GM23338 (cell line): ENCODE measurements around the gene DMWD. TPM values are rescaled to one million over a fixed set of nuclear protein-coding genes. Genes with fewer than 3 reads are reported as not detected.

Experiments used
- ATAC-seq: fragments of 200-7000 bp; cut with Tn5 transposase; 3 replicates; pipeline ENCODE4 v1.9.1; 2020
- DNase-seq: peaks from one replicate; pipeline ENCODE4 v3.0.0-alpha.2; 2015; ENCODE audit warnings: low spot score
- H2AFZ ChIP-seq: fragments of 200-600 bp; sonication (generic); 2 replicates; pipeline ENCODE4 v1.8.0; 2016; ENCODE audit warnings: antibody characterized with exemption, mild to moderate bottlenecking, moderate library complexity
- H3F3A ChIP-seq: fragments of 200-600 bp; sonication (generic); replicated peaks from 2 replicates; pipeline ENCODE4 v1.8.0; 2017; ENCODE audit warnings: antibody characterized with exemption, mixed run types, low read depth
- H3K27ac ChIP-seq: fragments of 200-600 bp; sonication (generic); 2 replicates; pipeline ENCODE4 v1.6.1; 2016; ENCODE audit warnings: low read depth
- H3K27me3 ChIP-seq: fragments of 200-600 bp; sonication (generic); 2 replicates; pipeline ENCODE4 v1.8.0; 2016; ENCODE audit warnings: mild to moderate bottlenecking, mixed run types, moderate library complexity; ENCODE audit not compliant: insufficient read depth
- H3K36me3 ChIP-seq: fragments of 200-600 bp; sonication (generic); 2 replicates; pipeline ENCODE4 v1.8.0; 2016; ENCODE audit warnings: mild to moderate bottlenecking; ENCODE audit not compliant: insufficient read depth
- H3K4me1 ChIP-seq: fragments of 200-600 bp; sonication (generic); 2 replicates; pipeline ENCODE4 v1.8.0; 2016; ENCODE audit warnings: mild to moderate bottlenecking, moderate library complexity; ENCODE audit not compliant: insufficient read depth
- H3K4me2 ChIP-seq: fragments of 200-600 bp; sonication (generic); 2 replicates; pipeline ENCODE4 v1.7.1; 2017; ENCODE audit warnings: mixed run types
- H3K4me3 ChIP-seq: fragments of 200-600 bp; sonication (generic); 2 replicates; pipeline ENCODE4 v1.6.1; 2016; ENCODE audit warnings: mixed run types
- H3K79me2 ChIP-seq: fragments of 200-600 bp; sonication (generic); replicated peaks from 2 replicates; pipeline ENCODE4 v1.8.0; 2017; ENCODE audit warnings: mild to moderate bottlenecking; ENCODE audit not compliant: insufficient read depth
- H3K9me2 ChIP-seq: fragments of 200-600 bp; sonication (generic); 2 replicates; pipeline ENCODE4 v1.8.0; 2017; ENCODE audit not compliant: insufficient read depth
- H4K20me1 ChIP-seq: fragments of 200-600 bp; sonication (generic); replicated peaks from 2 replicates; pipeline ENCODE4 v1.8.0; 2017; ENCODE audit warnings: mild to moderate bottlenecking; ENCODE audit not compliant: insufficient read depth
- H3K27ac Mint-ChIP-seq: 2 replicates; pipeline ENCODE4 v1.8.0; 2020; ENCODE audit warnings: inconsistent platforms, mild to moderate bottlenecking, moderate library complexity, mixed read lengths
- H3K27me3 Mint-ChIP-seq: 3 replicates; pipeline ENCODE4 v1.8.0; 2022; ENCODE audit warnings: low read depth, mild to moderate bottlenecking, moderate library complexity, mixed read lengths, inconsistent platforms; ENCODE audit not compliant: insufficient read depth, poor library complexity
- H3K36me3 Mint-ChIP-seq: 3 replicates; pipeline ENCODE4 v1.8.0; 2021; ENCODE audit warnings: low read depth, mild to moderate bottlenecking, inconsistent platforms, moderate library complexity, mixed read lengths
- H3K4me1 Mint-ChIP-seq: 3 replicates; pipeline ENCODE4 v1.8.0; 2020; ENCODE audit warnings: mild to moderate bottlenecking, inconsistent platforms, mixed read lengths
- H3K4me3 Mint-ChIP-seq: 3 replicates; pipeline ENCODE4 v1.8.0; 2021; ENCODE audit warnings: moderate library complexity, mild to moderate bottlenecking, inconsistent platforms, mixed read lengths
- H3K9me3 Mint-ChIP-seq: 3 replicates; pipeline ENCODE4 v1.8.0; 2020; ENCODE audit warnings: moderate library complexity, mild to moderate bottlenecking, inconsistent platforms, mixed read lengths
- CREB1 ChIP-seq: fragments of 250-450 bp; sonication (Bioruptor Pico); IDR thresholded peaks from 2 replicates; pipeline ENCODE4 v1.5.0; 2020; ENCODE audit warnings: low read depth, mild to moderate bottlenecking, moderate library complexity
- CTCF ChIP-seq, 2 experiments: fragments of 200-600 bp in 1 of 2; sonication (generic) in 1 of 2; conservative IDR thresholded peaks; 2 replicates each; pipeline versions ENCODE4 v1.5.1 to v1.6.1; 2016 to 2017; ENCODE audit warnings: antibody characterized with exemption in 2 of 2, low read depth in 2 of 2, mild to moderate bottlenecking in 2 of 2, moderate library complexity in 1 of 2
- EZH2 ChIP-seq: fragments of 200-600 bp; sonication (generic); IDR thresholded peaks from one replicate; pipeline ENCODE4 v1.8.0; 2017; ENCODE audit warnings: antibody characterized with exemption, mild to moderate bottlenecking, low read depth; ENCODE audit not compliant: unreplicated experiment
- EZH2phosphoT487 ChIP-seq: fragments of 200-600 bp; sonication (generic); IDR thresholded peaks from one replicate; pipeline ENCODE4 v1.8.1; 2018; ENCODE audit warnings: antibody characterized with exemption; ENCODE audit not compliant: unreplicated experiment
- JUNB ChIP-seq: IDR thresholded peaks from one replicate; pipeline ENCODE4 v1.6.1; 2016; ENCODE audit warnings: antibody characterized with exemption; ENCODE audit not compliant: unreplicated experiment
- NANOG ChIP-seq: IDR thresholded peaks from 2 replicates; pipeline ENCODE4 v1.6.1; 2016; ENCODE audit warnings: antibody characterized with exemption, borderline replicate concordance
- POLR2AphosphoS5 ChIP-seq: IDR thresholded peaks from 2 replicates; pipeline ENCODE4 v1.6.1; 2016; ENCODE audit warnings: antibody characterized with exemption, low read depth
- STAT1 ChIP-seq: IDR thresholded peaks from one replicate; pipeline ENCODE4 v1.6.1; 2016; ENCODE audit warnings: antibody characterized with exemption; ENCODE audit not compliant: unreplicated experiment
- ZNF462 ChIP-seq: fragments of 250-450 bp; sonication (Bioruptor Pico); IDR thresholded peaks from 2 replicates; pipeline ENCODE4 v1.5.0; 2020; ENCODE audit warnings: mild to moderate bottlenecking, moderate library complexity
- polyA plus RNA-seq: library from polyadenylated mRNA; unstranded; fragments of >200 nt; fragmentation: Nextera tagmentation; extraction: Ambion mirVana; gene quantifications from 2 replicates; pipeline ENCODE4 v1.2.1, GENCODE V29; 2016
- total RNA-seq: library from RNA; depleted of rRNA; stranded (reverse); fragments of >200 nt; shearing (Covaris generic); gene quantifications from 2 replicates; pipeline ENCODE4 v1.2.3, GENCODE V29; 2014

The DMWD gene
- total and polyA plus RNA-seq, 2 experiments from 2014 or later: 12.1 to 45.6 TPM

GRCh38 chr19:45814851-45815480 is 22.3 kb upstream of the DMWD start, which contains the start of gene RSPH6A:
Gene RSPH6A (minus strand): TSS chr19:45815308. CDS start chr19:45815176, 132 bp downstream.
- Histone ChIP-seq H3K4me1 (peaks cover 36% of the 10 kb centered on the region), H4K20me1 (no peaks in the 10 kb centered on the region; the same call in 1 of the 2 replicates), H3F3A (peaks cover 38% of the 10 kb centered on the region; the same call in 1 of the 2 replicates), H3K27me3 (no peaks in the 10 kb centered on the region), H2AFZ (peak within 1 kb of the TSS; percentile 52), H3K79me2 (no peaks in the 10 kb centered on the region), H3K36me3 (no peaks in the 10 kb centered on the region), H3K9me2 (no peaks in the 10 kb centered on the region), H3K4me3 (peak within 1 kb of the TSS; percentile 79), H3K4me2 (peak within 1 kb of the TSS; percentile 92), H3K27ac (peak within 1 kb of the TSS; percentile 95)
- Mint-ChIP-seq H3K4me3 (peak within 1 kb of the TSS; percentile 87), H3K27ac (peak within 1 kb of the TSS; percentile 95), H3K36me3 (peaks cover 13% of the 10 kb centered on the region), H3K4me1 (peaks cover 36% of the 10 kb centered on the region), H3K27me3 (peaks cover 28% of the 10 kb centered on the region), H3K9me3 (no peaks in the 10 kb centered on the region)
- TF ChIP-seq STAT1 (no peak), CTCF (conservative IDR thresholded peaks at IDR 0.05; ENCODE audit: low read depth in 2 of 2) (0 out of 4 replicates have a peak, but pooled peaks of 1 of the 2 experiments have one; percentile 2)
- peak; percentile 68 for DNase-seq
- peak; percentile 15 for ATAC-seq

GRCh38 chr19:45814166-45814780 is 21.6 kb upstream of the DMWD start:
- no peaks in the 10 kb centered on the region for H3K79me2 ChIP-seq
- no peaks in the 10 kb centered on the region for H3K9me2 ChIP-seq
- H3K27ac ChIP-seq: no peak overlapping the region
- H4K20me1 ChIP-seq: no peaks in the 10 kb centered on the region; the same call in 1 of the 2 replicates
- DNase-seq: no peak
- peak overlapping the region; percentile 87 for H3K4me3 Mint-ChIP-seq
- ATAC-seq: no peak
- peaks cover 34% of the 10 kb centered on the region for H3K4me1 Mint-ChIP-seq
- no peak overlapping the region for H2AFZ ChIP-seq
- peak overlapping the region; percentile 79 for H3K4me3 ChIP-seq
- peaks cover 28% of the 10 kb centered on the region for H3K27me3 Mint-ChIP-seq
- H3K4me2 ChIP-seq: peak overlapping the region; percentile 92
- H3K9me3 Mint-ChIP-seq: no peaks in the 10 kb centered on the region
- no peaks in the 10 kb centered on the region for H3K27me3 ChIP-seq
- peaks cover 6% of the 10 kb centered on the region; the same call in 2 of the 3 replicates for H3K36me3 Mint-ChIP-seq
- peak overlapping the region; percentile 75; the same call in 1 of the 2 replicates for H3K27ac Mint-ChIP-seq
- H3K4me1 ChIP-seq: peaks cover 33% of the 10 kb centered on the region
- peaks cover 32% of the 10 kb centered on the region; the same call in 1 of the 2 replicates for H3F3A ChIP-seq
- H3K36me3 ChIP-seq: no peaks in the 10 kb centered on the region
- TF ChIP-seq CREB1 (CRISPR knock-in tag) (no peak), NANOG (no peak), EZH2 (no peak), STAT1 (no peak), EZH2phosphoT487 (no peak), ZNF462 (no peak), CTCF (conservative IDR thresholded peaks at IDR 0.05; ENCODE audit: low read depth in 2 of 2) (no peak), POLR2AphosphoS5 (no peak), JUNB (no peak)
